Inferior parietal cortex (tissue), 1 donor: ENCODE data around the gene CD109.

Source experiments
- DNase-seq: peaks from one replicate; pipeline ENCODE4 v3.0.0-alpha.2; 2016; ENCODE audit errors: extremely low spot score

Gene CD109

GRCh38 chr6:73727114-73727513 lies 31.1 kb downstream of the CD109 start:
- no peak for DNase-seq

GRCh38 chr6:73728548-73729205 lies 32.7 kb downstream of the CD109 start:
- DNase-seq, result no peak

DNA sequence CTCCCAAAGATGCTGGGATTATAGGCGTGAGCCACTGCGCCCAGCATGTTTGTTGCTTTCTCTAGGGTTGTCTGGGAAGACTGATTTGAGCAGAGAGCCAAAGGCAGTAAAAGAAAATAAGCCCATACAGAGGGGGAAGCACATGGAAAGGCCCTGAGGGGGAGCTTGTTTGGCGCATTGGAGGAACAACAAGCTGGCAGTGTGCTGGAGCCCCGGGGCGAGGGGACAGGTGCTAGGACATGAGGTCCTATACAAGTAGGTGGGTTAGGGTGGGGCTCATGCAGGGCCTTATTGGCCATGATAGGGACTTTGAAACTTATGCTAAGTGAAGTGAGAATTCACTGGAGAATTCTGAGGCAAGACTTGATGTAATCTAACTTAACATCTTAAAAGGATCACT lies 35.3 kb downstream of the CD109 start:
- DNase-seq, result no peak

GRCh38 chr6:73732845-73733675 lies 37.1 kb downstream of the CD109 start:
- DNase-seq, result peak; percentile 86

DNA sequence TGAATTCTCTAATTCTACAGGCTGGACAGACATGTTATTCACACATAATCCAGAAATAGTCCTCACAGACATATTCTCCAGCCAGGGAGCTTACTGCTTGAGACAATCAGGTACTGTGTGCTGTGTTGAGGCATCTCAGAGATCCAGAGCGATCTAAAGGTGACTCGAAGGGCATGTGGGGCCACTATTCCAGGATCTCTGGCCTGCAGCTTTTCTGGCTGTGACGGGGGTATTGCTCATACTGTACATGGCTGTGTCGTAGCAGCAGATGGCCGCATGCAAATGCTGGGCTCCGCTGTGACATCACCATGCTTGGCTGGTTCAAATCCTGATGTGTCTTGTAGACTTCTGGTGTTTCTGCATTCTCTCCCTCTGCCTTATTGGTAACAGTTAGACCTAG lies 37.8 kb downstream of the CD109 start:
- DNase-seq, result no peak

GRCh38 chr6:73734832-73735453 lies 38.9 kb downstream of the CD109 start:
- no peak for DNase-seq

DNA sequence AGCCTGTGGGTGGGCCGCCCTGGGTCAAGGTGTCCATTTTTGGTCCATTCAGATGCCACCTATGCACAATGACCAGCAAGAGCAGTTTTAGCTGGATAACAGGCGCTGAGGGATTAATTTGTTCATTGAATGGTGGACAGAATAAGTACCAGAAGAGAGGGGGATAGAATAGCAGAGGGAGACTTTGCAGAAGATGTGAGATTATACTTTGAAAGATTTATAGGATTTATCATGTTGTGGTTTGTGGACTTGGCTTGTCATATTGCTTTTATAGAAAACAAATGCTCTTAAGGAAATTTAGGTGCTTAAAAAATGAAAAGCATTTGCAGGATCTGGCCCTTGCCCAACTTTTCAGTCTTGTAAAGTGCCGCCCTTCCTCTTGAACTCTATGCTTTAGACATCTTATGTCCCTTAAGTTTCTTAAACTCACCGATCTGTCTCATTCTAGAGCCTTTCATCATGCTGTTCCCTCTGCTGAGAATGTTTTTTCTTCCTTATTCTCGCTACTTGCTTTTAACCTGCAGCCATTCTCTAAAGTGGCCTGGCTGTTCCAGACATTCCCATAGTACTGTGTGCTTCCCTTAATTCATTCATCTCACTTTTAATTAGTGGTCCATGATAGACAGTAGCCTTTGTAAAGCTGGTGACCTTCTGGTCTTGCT lies 42.5 kb downstream of the CD109 start:
- DNase-seq, result no peak

DNA sequence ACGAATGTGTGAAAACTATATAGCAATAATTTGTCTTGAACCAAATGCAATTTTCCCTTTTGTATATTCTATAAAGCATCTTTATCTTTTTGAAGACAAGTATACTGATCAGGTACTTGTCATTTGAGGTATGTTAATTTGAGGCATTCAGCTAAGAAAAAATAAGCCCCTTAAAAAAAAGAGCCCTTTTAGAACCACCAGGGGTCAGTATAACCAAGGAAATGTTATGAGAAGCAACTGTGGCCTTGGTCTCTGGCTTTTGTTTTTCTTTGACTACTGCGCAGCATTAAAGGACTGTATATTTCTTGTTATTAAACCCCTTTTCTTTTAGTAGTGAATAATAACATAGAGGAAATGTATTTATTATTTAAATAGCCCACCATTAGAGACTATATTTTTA lies 43.1 kb downstream of the CD109 start:
- DNase-seq, result peak; percentile 90

DNA sequence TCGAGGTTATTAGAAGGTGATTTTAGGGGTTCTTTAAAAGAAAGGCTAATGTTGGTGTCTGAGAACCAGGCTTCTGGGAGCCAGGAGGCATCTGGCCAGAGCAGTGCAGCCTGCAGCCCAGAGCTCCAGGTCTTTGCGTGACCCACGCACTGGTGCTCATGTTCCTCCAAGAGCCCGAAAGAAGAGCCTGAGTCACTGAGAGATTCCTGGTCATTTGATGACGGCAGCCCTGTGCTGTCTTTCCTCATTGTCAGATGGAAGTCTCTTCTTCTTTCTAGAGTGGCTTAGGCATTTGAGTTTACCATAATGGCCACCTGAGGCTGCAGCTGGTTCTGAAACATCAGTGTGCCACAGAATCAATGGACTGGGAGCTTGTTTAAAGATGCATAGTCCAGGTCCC lies 46.4 kb downstream of the CD109 start:
- no peak for DNase-seq

DNA sequence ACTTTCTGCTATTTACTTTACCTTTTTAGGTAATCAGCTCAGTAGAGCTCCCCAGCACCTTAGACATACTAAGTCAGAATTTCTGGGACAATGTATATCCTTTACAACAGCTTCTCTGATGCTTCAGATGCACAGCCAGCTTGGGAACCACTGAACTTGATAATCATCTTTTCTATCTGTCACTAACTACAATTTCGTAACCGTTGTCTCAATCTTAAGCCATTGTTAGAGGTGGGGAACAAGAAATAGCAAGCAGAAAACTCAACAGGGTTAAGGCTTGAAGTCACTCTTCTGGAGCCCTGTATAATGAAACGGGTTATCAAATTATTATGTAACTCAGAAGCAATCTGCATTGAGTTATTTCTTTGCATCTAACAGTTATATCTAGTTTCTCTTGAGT lies 47.1 kb downstream of the CD109 start:
- no peak for DNase-seq

DNA sequence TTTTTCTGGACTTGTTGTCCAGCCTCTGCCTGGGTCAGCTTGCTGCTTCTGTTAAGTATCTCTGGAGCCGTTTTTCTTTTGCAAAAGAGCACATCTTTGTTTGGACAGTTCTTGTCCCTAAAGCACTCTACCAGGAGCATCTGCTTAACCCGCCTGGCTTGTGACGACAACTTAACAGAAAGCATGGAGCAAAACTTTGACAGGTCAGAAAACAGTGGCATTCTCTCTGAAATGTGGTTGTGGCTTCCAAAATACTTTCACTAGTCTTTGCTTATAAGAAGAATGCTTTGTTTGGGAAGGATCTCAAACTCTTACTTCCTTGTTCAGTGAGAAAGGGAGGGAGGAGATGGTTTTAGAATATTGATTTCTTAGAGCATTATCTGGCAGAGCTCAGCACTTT lies 47.6 kb downstream of the CD109 start:
- no peak for DNase-seq

DNA sequence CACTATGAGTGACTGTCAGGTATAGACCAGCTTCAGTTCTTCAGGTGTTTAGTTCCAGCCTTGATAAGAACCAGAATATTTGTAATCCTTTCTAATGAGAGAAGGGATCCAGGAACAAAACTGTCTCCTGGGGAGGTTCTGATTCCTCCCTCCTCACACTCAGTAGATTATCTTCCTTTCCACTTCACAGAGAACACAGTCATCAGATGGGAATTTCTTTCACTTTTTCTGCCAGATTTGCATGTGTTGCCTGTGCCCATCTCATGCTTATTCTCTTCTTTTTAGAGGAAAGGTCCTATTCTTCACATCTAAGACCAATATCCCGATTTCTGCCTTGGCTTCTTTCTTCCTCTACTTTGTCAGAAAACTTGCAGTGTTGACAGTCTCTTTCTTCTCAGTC lies 50.8 kb downstream of the CD109 start:
- no peak for DNase-seq

- no peak for DNase-seq
These were observed 51.3 kb downstream of the CD109 start for GRCh38 chr6:73747289-73747688.

DNA sequence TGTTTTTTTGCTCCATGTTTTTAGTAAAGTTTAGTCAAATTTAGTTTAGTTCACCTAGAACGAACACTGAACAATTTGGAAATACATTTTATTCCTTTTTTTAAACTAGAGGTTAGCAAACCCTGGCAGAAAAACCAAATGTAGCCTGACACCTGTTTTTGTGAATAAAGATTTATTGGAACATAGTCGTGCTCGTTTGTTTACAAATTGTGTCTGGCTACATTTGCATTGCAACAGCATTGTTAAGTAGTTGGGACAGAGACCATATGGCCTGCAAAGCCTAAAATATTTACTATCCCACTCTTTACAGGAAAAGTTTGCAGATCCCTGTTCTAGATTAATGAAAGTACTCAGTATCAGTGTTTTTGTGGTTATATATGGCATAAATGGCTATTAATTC lies 56.9 kb downstream of the CD109 start:
- DNase-seq, result no peak

GRCh38 chr6:73766040-73766439 lies 70.0 kb downstream of the CD109 start:
- no peak for DNase-seq

GRCh38 chr6:73768558-73768957 lies 72.6 kb downstream of the CD109 start:
- no peak for DNase-seq

DNA sequence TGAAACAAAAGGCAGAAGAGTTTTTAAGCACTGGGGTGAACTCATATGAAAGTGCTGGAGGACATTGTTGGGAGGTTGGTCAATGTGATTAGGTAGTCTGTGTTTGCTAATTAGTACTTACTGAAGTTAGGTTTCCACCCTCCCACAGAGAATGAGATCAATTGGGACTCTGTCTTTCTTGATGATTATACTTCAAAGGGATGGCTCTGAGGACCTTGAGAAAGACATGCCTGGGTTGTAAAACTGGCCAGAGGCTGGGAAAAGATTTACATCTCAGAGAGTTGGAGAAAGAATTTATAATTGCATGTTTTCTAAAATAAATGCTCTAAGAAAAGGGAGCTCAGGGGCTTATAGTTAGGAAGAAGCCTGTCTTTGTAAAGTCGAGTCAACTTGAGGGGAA lies 74.0 kb downstream of the CD109 start:
- DNase-seq, result no peak

GRCh38 chr6:73774311-73774774 lies 78.3 kb downstream of the CD109 start:
- DNase-seq, result no peak

DNA sequence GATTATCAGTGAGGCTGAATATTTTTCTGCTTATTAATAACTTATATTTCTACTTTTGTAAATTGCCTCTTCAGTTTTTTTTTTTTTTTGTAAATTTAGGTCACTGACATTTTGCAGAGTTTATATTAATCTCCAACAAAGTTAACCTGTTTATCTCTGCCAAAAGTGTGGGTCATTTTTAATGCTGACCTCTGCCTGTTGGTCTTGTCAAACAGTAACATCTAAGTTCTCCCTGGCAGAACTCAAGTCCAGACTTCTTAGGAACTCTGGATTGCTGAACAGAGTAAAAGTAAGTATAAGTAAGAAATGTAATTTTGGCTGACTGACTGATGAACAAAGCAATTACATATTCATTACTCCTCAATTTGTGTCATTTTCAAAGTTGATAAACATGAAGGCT lies 83.9 kb downstream of the CD109 start:
- no peak for DNase-seq

DNA sequence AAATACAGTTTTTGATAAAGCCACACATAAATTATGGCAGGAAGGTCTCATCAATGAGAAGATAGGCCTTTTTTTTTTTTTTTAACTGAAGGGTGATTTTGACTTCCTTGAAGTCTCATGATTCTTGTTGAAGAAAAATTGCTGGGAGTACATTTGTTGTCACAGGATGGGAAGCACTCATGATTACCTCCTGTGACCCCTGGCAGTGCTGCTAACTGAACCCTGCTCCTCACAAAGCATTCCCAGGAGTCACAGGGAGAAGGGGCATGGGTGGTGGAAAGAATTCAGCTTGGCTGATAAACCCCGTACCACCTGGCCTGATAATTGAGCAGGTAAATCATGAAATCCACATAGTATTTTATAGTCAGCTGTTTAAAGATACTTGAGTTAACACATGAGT lies 86.9 kb downstream of the CD109 start:
- no peak for DNase-seq

- no peak for DNase-seq
These were observed 88.9 kb downstream of the CD109 start for GRCh38 chr6:73784726-73785505.

GRCh38 chr6:73790574-73790973 lies 94.6 kb downstream of the CD109 start:
- no peak for DNase-seq
